Measurements from ENCODE around the gene PEAR1.

DNA sequence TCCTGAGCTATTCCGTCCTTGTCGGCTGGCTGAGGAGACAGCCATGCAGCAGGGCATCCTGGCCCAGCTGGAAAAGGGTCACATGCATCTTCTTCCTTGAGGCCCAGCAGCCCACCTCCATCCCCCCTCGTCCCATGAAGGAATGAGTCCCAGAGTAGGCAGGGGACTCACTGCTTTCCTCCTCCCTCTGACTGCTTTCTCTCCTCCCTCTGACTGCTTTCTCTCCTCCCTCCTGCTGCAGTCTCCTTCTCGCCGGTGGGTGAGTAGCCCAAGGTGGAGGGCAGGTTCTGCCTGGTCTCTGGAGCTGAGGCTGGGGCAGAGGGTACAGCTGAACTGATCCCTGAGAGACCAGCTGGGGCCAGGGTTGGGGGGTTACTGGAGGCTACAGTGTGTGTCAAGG, 19.4 kb upstream of the PEAR1 start:
- TF ChIP-seq, protein P1, sequence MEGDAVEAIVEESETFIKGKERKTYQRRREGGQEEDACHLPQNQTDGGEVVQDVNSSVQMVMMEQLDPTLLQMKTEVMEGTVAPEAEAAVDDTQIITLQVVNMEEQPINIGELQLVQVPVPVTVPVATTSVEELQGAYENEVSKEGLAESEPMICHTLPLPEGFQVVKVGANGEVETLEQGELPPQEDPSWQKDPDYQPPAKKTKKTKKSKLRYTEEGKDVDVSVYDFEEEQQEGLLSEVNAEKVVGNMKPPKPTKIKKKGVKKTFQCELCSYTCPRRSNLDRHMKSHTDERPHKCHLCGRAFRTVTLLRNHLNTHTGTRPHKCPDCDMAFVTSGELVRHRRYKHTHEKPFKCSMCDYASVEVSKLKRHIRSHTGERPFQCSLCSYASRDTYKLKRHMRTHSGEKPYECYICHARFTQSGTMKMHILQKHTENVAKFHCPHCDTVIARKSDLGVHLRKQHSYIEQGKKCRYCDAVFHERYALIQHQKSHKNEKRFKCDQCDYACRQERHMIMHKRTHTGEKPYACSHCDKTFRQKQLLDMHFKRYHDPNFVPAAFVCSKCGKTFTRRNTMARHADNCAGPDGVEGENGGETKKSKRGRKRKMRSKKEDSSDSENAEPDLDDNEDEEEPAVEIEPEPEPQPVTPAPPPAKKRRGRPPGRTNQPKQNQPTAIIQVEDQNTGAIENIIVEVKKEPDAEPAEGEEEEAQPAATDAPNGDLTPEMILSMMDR (conservative IDR thresholded peaks at IDR 0.05; ENCODE audit: low read length) = no peak
- TF ChIP-seq EZH2phosphoT487 (IDR thresholded peaks at IDR 0.05; ENCODE audit: borderline replicate concordance, low read depth, low read length) = no peak
